HepG2 (cell line): ENCODE results near the gene AKR1A1. TPM values are rescaled to one million over a fixed set of nuclear protein-coding genes. Genes with fewer than 3 reads are reported as not detected.

Experiments used
- FOXO1 ChIP-seq: sonication (generic); formaldehyde crosslinking; IDR thresholded peaks from 2 replicates; pipeline ENCODE4 v1.4.0; 2020; ENCODE audit warnings: missing genetic modification reagents
- HHEX ChIP-seq: IDR thresholded peaks from 2 replicates; pipeline ENCODE4 v1.6.1; 2016; ENCODE audit warnings: control low read depth
- HMG20B ChIP-seq: conservative IDR thresholded peaks from 2 replicates; pipeline ENCODE4 v1.6.1; 2016; ENCODE audit warnings: missing genetic modification reagents, missing compliant biosample characterization
- HMGA1 ChIP-seq: sonication (generic); formaldehyde crosslinking; conservative IDR thresholded peaks from 2 replicates; pipeline ENCODE4 v1.4.0; 2020; ENCODE audit warnings: missing genetic modification reagents
- KDM3A ChIP-seq: IDR thresholded peaks from 2 replicates; pipeline ENCODE4 v1.6.1; 2018; ENCODE audit warnings: low read depth, missing compliant biosample characterization
- MBNL3 ChIP-seq: fragments of 250-450 bp; sonication (Bioruptor Pico); conservative IDR thresholded peaks from 2 replicates; pipeline ENCODE4 v1.8.0; 2022; ENCODE audit warnings: mild to moderate bottlenecking, inconsistent platforms
- NFATC3 ChIP-seq: sonication (generic); formaldehyde crosslinking; IDR thresholded peaks from 2 replicates; pipeline ENCODE4 v1.5.1; 2020; ENCODE audit warnings: mild to moderate bottlenecking, missing genetic modification reagents
- SIN3A ChIP-seq: IDR thresholded peaks from 2 replicates; pipeline ENCODE4 v1.6.1; 2011; ENCODE audit warnings: low read depth, mild to moderate bottlenecking, control low read depth, low read length, borderline replicate concordance
- ZKSCAN1 ChIP-seq: fragments of 150-350 bp; IDR thresholded peaks from 2 replicates; pipeline ENCODE4 v1.6.1; 2014; ENCODE audit warnings: low read length
- ZNF282 ChIP-seq: fragments of 450-650 bp; IDR thresholded peaks from 2 replicates; pipeline ENCODE4 v1.6.1; 2018; ENCODE audit not compliant: partially characterized antibody
- ZNF343 ChIP-seq: sonication (generic); formaldehyde crosslinking; IDR thresholded peaks from 2 replicates; pipeline ENCODE4 v1.4.0; 2020; ENCODE audit warnings: mild to moderate bottlenecking, missing genetic modification reagents
- ZNF441 ChIP-seq: sonication (generic); formaldehyde crosslinking; IDR thresholded peaks from 2 replicates; pipeline ENCODE4 v1.7.0; 2021; ENCODE audit warnings: missing genetic modification reagents, borderline replicate concordance
- ZNF598 ChIP-seq: sonication (generic); formaldehyde crosslinking; IDR thresholded peaks from 2 replicates; pipeline ENCODE4 v1.5.1; 2020; ENCODE audit warnings: mild to moderate bottlenecking, missing genetic modification reagents, borderline replicate concordance
- polyA plus RNA-seq, 8 experiments: library from polyadenylated mRNA; depleted of rRNA in 3 of 8; stranded (reverse) in 7 of 8; unstranded in 1 of 8; fragments of >200 nt; fragmentation: Illumina TruSeq in 4 of 8; extraction: Trizol in 4 of 8; gene quantifications; 2 replicates each; pipeline versions ENCODE4 v1.2.1 to v1.2.3, GENCODE V29; 2011 to 2016; ENCODE audit warnings: low read depth in 4 of 8, missing spikeins in 1 of 8, mixed read lengths in 1 of 8; ENCODE audit not compliant: insufficient read depth in 1 of 8
- total RNA-seq, 5 experiments: library from RNA; depleted of rRNA; stranded (reverse); fragments of >200 nt; fragmentation: Illumina TruSeq; extraction: Trizol; gene quantifications; 2 replicates each; pipeline ENCODE4 v1.2.3, GENCODE V29; 2016; ENCODE audit warnings: low read depth in 1 of 5
- TF ChIP-seq, protein P1 (sequence below): sonication (generic); formaldehyde crosslinking; IDR thresholded peaks from 2 replicates; pipeline ENCODE4 v1.8.0; 2022; ENCODE audit warnings: mild to moderate bottlenecking, missing genetic modification reagents, borderline replicate concordance
- TF ChIP-seq, protein P2 (sequence below): IDR thresholded peaks from 2 replicates; pipeline ENCODE4 v1.6.1; 2016; ENCODE audit warnings: missing biosample characterization, missing genetic modification reagents, low read depth
- TF ChIP-seq, protein P3 (sequence below): IDR thresholded peaks from 2 replicates; pipeline ENCODE4 v1.6.1; 2016; ENCODE audit warnings: low read depth, borderline replicate concordance
- TF ChIP-seq, protein P4 (sequence below): sonication (generic); formaldehyde crosslinking; IDR thresholded peaks from 2 replicates; pipeline ENCODE4 v1.5.1; 2020; ENCODE audit warnings: missing genetic modification reagents, mild to moderate bottlenecking, borderline replicate concordance
- TF ChIP-seq, protein P5 (sequence below): IDR thresholded peaks from 2 replicates; pipeline ENCODE4 v1.6.1; 2016; ENCODE audit warnings: low read depth, missing genetic modification reagents, missing compliant biosample characterization

The AKR1A1 gene
- total and polyA plus RNA-seq, 2 of the 13 experiments (the other 11 are each of a cell fraction or from before 2014, with no cell fraction given): 181 to 217 TPM

DNA sequence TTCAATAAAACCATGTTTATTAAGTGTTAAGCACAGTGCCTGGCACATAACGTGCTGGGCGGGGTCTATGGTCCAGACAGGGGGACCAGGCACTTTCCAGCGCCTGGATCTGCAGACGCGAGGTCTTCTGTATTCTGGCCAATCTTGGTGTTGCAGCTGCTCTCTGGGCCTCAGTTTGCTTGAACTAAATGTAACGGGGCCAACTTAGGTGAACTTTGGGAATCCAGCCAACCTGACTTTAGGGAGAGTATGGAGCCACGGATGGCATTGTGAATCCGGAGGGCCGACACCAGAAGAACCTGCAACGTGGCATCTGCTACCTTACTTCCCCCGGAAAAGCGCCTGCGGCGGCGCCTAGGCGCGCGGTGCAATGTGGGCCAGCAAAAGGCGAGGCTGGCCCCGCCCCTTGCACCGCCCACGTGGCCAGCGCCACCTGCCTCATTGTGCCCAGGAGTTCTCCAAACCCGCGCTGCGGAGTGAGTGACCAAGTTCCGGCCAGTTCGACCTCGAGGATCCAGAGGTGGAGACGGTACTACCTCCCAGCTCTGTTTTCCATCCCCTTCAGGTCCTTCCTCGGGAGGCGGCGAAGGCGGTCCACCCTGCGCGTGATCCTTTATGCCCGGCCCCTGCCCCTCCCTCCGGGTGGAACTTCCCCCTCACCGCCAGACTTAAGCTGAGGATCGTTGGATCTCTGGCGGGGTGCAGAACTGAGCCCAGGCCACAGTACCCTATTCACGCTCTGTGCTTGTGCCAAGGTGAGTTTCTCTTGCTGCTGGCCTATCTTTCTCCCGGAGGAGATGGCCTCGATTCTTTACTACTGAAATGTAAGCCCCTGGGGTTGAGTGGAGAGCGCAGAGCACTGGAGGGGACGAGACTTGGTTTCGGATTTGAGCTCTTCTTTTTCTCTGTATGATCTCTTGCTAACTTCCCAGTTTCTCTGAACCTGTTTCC is at the start of gene AKR1A1 (continued):
- TF ChIP-seq ZNF441 (CRISPR knock-in tag) (peak; percentile 88; the same call in 1 of the 2 replicates), ZNF282 (no peak), ZNF598 (CRISPR knock-in tag) (peak; percentile 75; the same call in 1 of the 2 replicates), SIN3A (peak; percentile 90; the same call in 1 of the 2 replicates), KDM3A (peak; percentile 75; the same call in 1 of the 2 replicates), ZNF343 (peak; percentile 93), HHEX (CRISPR knock-in tag) (no peak), NFATC3 (CRISPR knock-in tag) (peak; percentile 32; the same call in 1 of the 2 replicates), MBNL3 (CRISPR knock-in tag) (no peak), ZKSCAN1 (no peak), FOXO1 (CRISPR knock-in tag) (no peak), HMGA1 (CRISPR knock-in tag) (no peak), HMG20B (CRISPR knock-in tag) (no peak)
- TF ChIP-seq, protein P1, sequence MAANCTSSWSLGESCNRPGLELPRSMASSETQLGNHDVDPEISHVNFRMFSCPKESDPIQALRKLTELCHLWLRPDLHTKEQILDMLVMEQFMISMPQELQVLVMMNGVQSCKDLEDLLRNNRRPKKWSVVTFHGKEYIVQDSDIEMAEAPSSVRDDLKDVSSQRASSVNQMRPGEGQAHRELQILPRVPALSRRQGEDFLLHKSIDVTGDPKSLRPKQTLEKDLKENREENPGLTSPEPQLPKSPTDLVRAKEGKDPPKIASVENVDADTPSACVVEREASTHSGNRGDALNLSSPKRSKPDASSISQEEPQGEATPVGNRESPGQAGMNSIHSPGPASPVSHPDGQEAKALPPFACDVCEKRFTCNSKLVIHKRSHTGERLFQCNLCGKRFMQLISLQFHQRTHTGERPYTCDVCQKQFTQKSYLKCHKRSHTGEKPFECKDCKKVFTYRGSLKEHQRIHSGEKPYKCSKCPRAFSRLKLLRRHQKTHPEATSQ: 0 out of 2 replicates have a peak, but pooled peaks have one; percentile 79
- TF ChIP-seq, protein P2, sequence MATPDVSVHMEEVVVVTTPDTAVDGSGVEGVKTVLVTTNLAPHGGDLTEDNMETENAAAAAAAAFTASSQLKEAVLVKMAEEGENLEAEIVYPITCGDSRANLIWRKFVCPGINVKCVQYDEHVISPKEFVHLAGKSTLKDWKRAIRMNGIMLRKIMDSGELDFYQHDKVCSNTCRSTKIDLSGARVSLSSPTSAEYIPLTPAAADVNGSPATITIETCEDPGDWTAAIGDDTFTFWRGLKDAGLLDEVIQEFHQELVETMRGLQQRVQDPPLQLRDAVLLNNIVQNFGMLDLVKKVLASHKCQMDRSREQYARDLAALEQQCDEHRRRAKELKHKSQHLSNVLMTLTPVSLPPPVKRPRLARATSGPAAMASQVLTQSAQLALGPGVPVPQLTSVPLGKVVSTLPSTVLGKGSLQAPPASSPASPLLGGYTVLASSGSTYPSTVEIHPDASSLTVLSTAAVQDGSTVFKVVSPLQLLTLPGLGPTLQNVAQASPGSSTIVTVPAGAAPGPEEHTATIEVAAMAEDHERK (CRISPR knock-in tag): no peak
- TF ChIP-seq, protein P3, sequence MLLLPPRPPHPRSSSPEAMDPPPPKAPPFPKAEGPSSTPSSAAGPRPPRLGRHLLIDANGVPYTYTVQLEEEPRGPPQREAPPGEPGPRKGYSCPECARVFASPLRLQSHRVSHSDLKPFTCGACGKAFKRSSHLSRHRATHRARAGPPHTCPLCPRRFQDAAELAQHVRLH (CRISPR knock-in tag): peak; percentile 99
- TF ChIP-seq, protein P4, sequence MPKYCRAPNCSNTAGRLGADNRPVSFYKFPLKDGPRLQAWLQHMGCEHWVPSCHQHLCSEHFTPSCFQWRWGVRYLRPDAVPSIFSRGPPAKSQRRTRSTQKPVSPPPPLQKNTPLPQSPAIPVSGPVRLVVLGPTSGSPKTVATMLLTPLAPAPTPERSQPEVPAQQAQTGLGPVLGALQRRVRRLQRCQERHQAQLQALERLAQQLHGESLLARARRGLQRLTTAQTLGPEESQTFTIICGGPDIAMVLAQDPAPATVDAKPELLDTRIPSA (CRISPR knock-in tag): peak; percentile 98
- TF ChIP-seq, protein P5, sequence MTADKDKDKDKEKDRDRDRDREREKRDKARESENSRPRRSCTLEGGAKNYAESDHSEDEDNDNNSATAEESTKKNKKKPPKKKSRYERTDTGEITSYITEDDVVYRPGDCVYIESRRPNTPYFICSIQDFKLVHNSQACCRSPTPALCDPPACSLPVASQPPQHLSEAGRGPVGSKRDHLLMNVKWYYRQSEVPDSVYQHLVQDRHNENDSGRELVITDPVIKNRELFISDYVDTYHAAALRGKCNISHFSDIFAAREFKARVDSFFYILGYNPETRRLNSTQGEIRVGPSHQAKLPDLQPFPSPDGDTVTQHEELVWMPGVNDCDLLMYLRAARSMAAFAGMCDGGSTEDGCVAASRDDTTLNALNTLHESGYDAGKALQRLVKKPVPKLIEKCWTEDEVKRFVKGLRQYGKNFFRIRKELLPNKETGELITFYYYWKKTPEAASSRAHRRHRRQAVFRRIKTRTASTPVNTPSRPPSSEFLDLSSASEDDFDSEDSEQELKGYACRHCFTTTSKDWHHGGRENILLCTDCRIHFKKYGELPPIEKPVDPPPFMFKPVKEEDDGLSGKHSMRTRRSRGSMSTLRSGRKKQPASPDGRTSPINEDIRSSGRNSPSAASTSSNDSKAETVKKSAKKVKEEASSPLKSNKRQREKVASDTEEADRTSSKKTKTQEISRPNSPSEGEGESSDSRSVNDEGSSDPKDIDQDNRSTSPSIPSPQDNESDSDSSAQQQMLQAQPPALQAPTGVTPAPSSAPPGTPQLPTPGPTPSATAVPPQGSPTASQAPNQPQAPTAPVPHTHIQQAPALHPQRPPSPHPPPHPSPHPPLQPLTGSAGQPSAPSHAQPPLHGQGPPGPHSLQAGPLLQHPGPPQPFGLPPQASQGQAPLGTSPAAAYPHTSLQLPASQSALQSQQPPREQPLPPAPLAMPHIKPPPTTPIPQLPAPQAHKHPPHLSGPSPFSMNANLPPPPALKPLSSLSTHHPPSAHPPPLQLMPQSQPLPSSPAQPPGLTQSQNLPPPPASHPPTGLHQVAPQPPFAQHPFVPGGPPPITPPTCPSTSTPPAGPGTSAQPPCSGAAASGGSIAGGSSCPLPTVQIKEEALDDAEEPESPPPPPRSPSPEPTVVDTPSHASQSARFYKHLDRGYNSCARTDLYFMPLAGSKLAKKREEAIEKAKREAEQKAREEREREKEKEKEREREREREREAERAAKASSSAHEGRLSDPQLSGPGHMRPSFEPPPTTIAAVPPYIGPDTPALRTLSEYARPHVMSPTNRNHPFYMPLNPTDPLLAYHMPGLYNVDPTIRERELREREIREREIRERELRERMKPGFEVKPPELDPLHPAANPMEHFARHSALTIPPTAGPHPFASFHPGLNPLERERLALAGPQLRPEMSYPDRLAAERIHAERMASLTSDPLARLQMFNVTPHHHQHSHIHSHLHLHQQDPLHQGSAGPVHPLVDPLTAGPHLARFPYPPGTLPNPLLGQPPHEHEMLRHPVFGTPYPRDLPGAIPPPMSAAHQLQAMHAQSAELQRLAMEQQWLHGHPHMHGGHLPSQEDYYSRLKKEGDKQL (CRISPR knock-in tag): peak; percentile 50
